CD4-positive, alpha-beta T cell treated with Interleukin-6 at 100 ng/mL for 8 hours (primary cell): Measurements from ENCODE around the gene VARS1.
"Not testable (repeated sequence)": the region's sequence is repeated elsewhere in the genome, so short reads cannot be mapped to it uniquely, and the experiment has no call there.

Experiments used
- DNase-seq: peaks from one replicate; pipeline ENCODE4 v3.0.0-alpha.2; 2020; ENCODE audit warnings: mixed read lengths, low spot score

The VARS1 gene

GRCh38 chr6:31795616-31796298 is at the start of gene VARS1:
Gene VARS1 (minus strand): TSS chr6:31795752. CDS start chr6:31795217, 535 bp downstream.
- DNase-seq = peak; percentile 81

- DNase-seq = no peak
These were observed 49.0 kb upstream of the VARS1 start for GRCh38 chr6:31844507-31844906.

GRCh38 chr6:31842053-31842452 is 46.5 kb upstream of the VARS1 start:
- no peak for DNase-seq

- DNase-seq = not testable (repeated sequence)
These were observed 44.2 kb upstream of the VARS1 start for GRCh38 chr6:31839779-31840126.

GRCh38 chr6:31838968-31839367 is 43.4 kb upstream of the VARS1 start:
- DNase-seq = no peak

- not testable (repeated sequence) for DNase-seq
These were observed 42.6 kb upstream of the VARS1 start for GRCh38 chr6:31838114-31838553.

GRCh38 chr6:31837369-31838113 is 42.0 kb upstream of the VARS1 start:
- no peak for DNase-seq

- DNase-seq = no peak
These were observed 41.2 kb upstream of the VARS1 start for GRCh38 chr6:31836474-31837368.

GRCh38 chr6:31836047-31836473 is 40.5 kb upstream of the VARS1 start:
- DNase-seq = no peak

GRCh38 chr6:31834367-31835250 is 39.1 kb upstream of the VARS1 start:
- DNase-seq = peak; percentile 69

- no peak for DNase-seq
These were observed 36.0 kb upstream of the VARS1 start for GRCh38 chr6:31831350-31832215.

GRCh38 chr6:31830886-31831335 is 35.4 kb upstream of the VARS1 start:
- no peak for DNase-seq

GRCh38 chr6:31829633-31830283 is 34.2 kb upstream of the VARS1 start:
- peak; percentile 48 for DNase-seq

- DNase-seq = peak; percentile 93
These were observed 31.9 kb upstream of the VARS1 start, which contains the start of gene HSPA1B for GRCh38 chr6:31827286-31828079. Gene HSPA1B (plus strand): TSS chr6:31827738. CDS start chr6:31827951, 213 bp downstream.

GRCh38 chr6:31826793-31827285 is 31.3 kb upstream of the VARS1 start:
- no peak for DNase-seq

GRCh38 chr6:31825553-31825952 is 30.0 kb upstream of the VARS1 start:
- DNase-seq = no peak

- DNase-seq = not testable (repeated sequence)
These were observed 28.1 kb upstream of the VARS1 start for GRCh38 chr6:31823592-31824196.
